ENCODE data around the gene PLCB4. TPM values are rescaled to one million over a fixed set of nuclear protein-coding genes. Genes with fewer than 3 reads are reported as not detected.
A peak's percentile ranks its signal among the peaks of the same experiment; 100 is the strongest.

PLCB4 gene
- polyA plus RNA-seq, 3 donors: not detected

DNA sequence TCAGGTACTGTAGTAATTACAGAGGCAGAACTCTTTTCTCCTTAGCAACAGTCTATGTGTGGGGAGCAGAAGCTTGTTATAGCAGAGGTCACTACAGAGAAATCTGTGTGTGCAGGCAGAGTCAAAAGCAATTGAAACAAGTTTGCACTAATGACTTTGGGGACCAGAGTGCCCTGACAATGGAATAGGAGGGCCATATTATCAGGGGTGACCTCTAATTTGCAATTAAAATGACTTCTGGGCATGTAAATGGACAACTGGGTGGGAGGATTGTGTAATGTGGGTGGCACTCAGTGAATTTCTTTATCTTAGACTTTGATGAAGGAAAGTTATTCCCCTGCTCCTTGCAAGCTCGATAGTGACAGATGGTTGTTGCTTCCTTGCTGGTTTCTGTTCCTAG is 127.2 kb downstream of the PLCB4 start:
- Histone ChIP-seq H3K27ac (ENCODE audit: low read depth in 1 of 2, low read length in 2 of 2) (no peak overlapping the region), H3K36me3 (replicated peaks in 1 of 2; ENCODE audit: control insufficient read depth in 1 of 2, insufficient read depth in 2 of 2, low read length in 2 of 2) (no peaks in the 10 kb centered on the region), H3K4me1 (ENCODE audit: control insufficient read depth in 1 of 2, insufficient read depth in 2 of 2, low read length in 2 of 2) (peaks cover 0 to 6% of the 10 kb centered on the region in 2 donors), H3K79me2 (ENCODE audit: insufficient read depth, low read length) (no peaks in the 10 kb centered on the region), H3K4me2 (replicated peaks; ENCODE audit: extremely low read depth, low read length, poor library complexity, severe bottlenecking) (no peak overlapping the region), H3K27me3 (ENCODE audit: control insufficient read depth in 2 of 2, insufficient read depth in 2 of 2, low read length in 2 of 2) (no peaks in the 10 kb centered on the region), H4K20me1 (ENCODE audit: insufficient read depth, low read length) (no peaks in the 10 kb centered on the region), H3K4me3 (replicated peaks in 1 of 3; ENCODE audit: low read depth in 2 of 3, low read length in 3 of 3) (no peak overlapping the region), H3K9me3 (replicated peaks in 1 of 2; ENCODE audit: control insufficient read depth in 1 of 2, insufficient read depth in 1 of 2, low read length in 2 of 2) (no peaks in the 10 kb centered on the region), H3K9ac (ENCODE audit: insufficient read depth, low read length, poor library complexity, severe bottlenecking) (no peak overlapping the region), H2AFZ (ENCODE audit: insufficient read depth, low read depth, low read length, poor library complexity, severe bottlenecking) (peak overlapping the region; percentile 25)
- intact Hi-C loops (cut with micrococcal nuclease): no loop called here
- no peak for DNase-seq
- Mint-ChIP-seq H3K36me3 (no peaks in the 10 kb centered on the region), H3K27ac (no peak overlapping the region), H3K4me1 (peaks cover 11% of the 10 kb centered on the region), H3K4me3 (no peak overlapping the region), H3K27me3 (ENCODE audit: low read depth in 3 of 3) (no peaks in the 10 kb centered on the region), H3K9me3 (peaks cover 0 to 4% (median 0%) of the 10 kb centered on the region in 7 donors)
- 89% methylated on average over 1 of the region's 1 CpG for WGBS (ENCODE audit: insufficient coverage)
- TF ChIP-seq, protein P1, sequence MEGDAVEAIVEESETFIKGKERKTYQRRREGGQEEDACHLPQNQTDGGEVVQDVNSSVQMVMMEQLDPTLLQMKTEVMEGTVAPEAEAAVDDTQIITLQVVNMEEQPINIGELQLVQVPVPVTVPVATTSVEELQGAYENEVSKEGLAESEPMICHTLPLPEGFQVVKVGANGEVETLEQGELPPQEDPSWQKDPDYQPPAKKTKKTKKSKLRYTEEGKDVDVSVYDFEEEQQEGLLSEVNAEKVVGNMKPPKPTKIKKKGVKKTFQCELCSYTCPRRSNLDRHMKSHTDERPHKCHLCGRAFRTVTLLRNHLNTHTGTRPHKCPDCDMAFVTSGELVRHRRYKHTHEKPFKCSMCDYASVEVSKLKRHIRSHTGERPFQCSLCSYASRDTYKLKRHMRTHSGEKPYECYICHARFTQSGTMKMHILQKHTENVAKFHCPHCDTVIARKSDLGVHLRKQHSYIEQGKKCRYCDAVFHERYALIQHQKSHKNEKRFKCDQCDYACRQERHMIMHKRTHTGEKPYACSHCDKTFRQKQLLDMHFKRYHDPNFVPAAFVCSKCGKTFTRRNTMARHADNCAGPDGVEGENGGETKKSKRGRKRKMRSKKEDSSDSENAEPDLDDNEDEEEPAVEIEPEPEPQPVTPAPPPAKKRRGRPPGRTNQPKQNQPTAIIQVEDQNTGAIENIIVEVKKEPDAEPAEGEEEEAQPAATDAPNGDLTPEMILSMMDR (IDR thresholded peaks at IDR 0.05): no peak

DNA sequence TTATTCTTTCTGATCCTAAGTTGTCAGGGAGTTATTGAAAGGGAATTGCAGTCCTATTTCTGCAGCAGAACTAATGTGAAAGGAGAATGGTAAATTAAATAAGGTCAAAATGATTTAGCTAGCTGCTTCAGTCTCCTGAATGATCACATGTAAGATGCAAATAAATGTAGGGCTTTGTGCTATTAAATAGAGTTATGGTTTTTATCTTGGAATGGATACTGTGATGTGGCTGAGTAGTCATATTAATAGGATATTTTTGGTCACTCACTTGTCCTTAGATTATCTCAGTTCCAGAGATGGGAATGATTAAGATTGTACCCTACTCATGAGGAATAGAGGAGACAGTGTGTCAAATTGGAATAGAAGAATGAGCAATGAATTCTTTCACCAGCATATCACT is 129.6 kb downstream of the PLCB4 start:
- H3K27ac Mint-ChIP-seq: no peak overlapping the region
- TF ChIP-seq, protein P1 (IDR thresholded peaks at IDR 0.05): no peak
- no peaks in the 10 kb centered on the region for H3K27me3 Mint-ChIP-seq (ENCODE audit: low read depth in 3 of 3)
- H3K9me3 Mint-ChIP-seq: peaks cover 0 to 1% (median 0%) of the 10 kb centered on the region in 7 donors
- Histone ChIP-seq H3K9me3 (replicated peaks in 1 of 2; ENCODE audit: control insufficient read depth in 1 of 2, insufficient read depth in 1 of 2, low read length in 2 of 2) (no peaks in the 10 kb centered on the region), H3K9ac (ENCODE audit: insufficient read depth, low read length, poor library complexity, severe bottlenecking) (no peak overlapping the region), H4K20me1 (ENCODE audit: insufficient read depth, low read length) (no peaks in the 10 kb centered on the region), H3K4me2 (replicated peaks; ENCODE audit: extremely low read depth, low read length, poor library complexity, severe bottlenecking) (no peak overlapping the region), H3K27ac (ENCODE audit: low read depth in 1 of 2, low read length in 2 of 2) (no peak overlapping the region), H3K36me3 (replicated peaks in 1 of 2; ENCODE audit: control insufficient read depth in 1 of 2, insufficient read depth in 2 of 2, low read length in 2 of 2) (no peaks in the 10 kb centered on the region), H2AFZ (ENCODE audit: insufficient read depth, low read depth, low read length, poor library complexity, severe bottlenecking) (no peak overlapping the region), H3K79me2 (ENCODE audit: insufficient read depth, low read length) (no peaks in the 10 kb centered on the region), H3K27me3 (ENCODE audit: control insufficient read depth in 2 of 2, insufficient read depth in 2 of 2, low read length in 2 of 2) (no peaks in the 10 kb centered on the region), H3K4me3 (replicated peaks in 1 of 3; ENCODE audit: low read depth in 2 of 3, low read length in 3 of 3) (no peak overlapping the region), H3K4me1 (ENCODE audit: control insufficient read depth in 1 of 2, insufficient read depth in 2 of 2, low read length in 2 of 2) (peaks cover 0 to 6% of the 10 kb centered on the region in 2 donors)
- intact Hi-C loops (cut with micrococcal nuclease): no loop called here
- H3K36me3 Mint-ChIP-seq: no peaks in the 10 kb centered on the region
- H3K4me3 Mint-ChIP-seq: no peak overlapping the region
- no peak for DNase-seq
- peaks cover 11% of the 10 kb centered on the region for H3K4me1 Mint-ChIP-seq

Data from CD14-positive monocyte (primary cell).